K562 (cell line): ENCODE measurements around the gene MLKL. TPM values are rescaled to one million over a fixed set of nuclear protein-coding genes. Genes with fewer than 3 reads are reported as not detected.

Source experiments
- ATF3 ChIP-seq, 2 experiments: fragments of 450-650 bp in 1 of 2; sonication (generic) in 1 of 2; formaldehyde crosslinking in 1 of 2; IDR thresholded peaks in 1 of 2; conservative IDR thresholded peaks in 1 of 2; 2 replicates each; pipeline versions ENCODE4 v1.6.1 to v1.8.1; 2016 to 2023; ENCODE audit warnings: mild to moderate bottlenecking in 2 of 2, moderate library complexity in 2 of 2, inconsistent platforms in 1 of 2, missing genetic modification reagents in 1 of 2
- CHD1 ChIP-seq: fragments of 200-600 bp; sonication (generic); IDR thresholded peaks from one replicate; pipeline ENCODE4 v1.6.1; 2012; ENCODE audit warnings: mild to moderate bottlenecking, moderate library complexity, low read length, inconsistent platforms
- FOSL1 ChIP-seq: fragments of 200-800 bp; sonication (Bioruptor generic); conservative IDR thresholded peaks from 2 replicates; pipeline ENCODE4 v1.6.1; 2016; ENCODE audit warnings: missing genetic modification characterization, missing compliant biosample characterization
- GTF2F1 ChIP-seq: IDR thresholded peaks from 2 replicates; pipeline ENCODE4 v1.6.1; 2011; ENCODE audit warnings: low read depth, low read length, improper control_type of control experiment
- HDAC1 ChIP-seq, 2 experiments: fragments of 450-650 bp; IDR thresholded peaks; 2 replicates each; pipeline ENCODE4 v1.6.1; 2016 to 2017; ENCODE audit warnings: inconsistent platforms in 1 of 2, mild to moderate bottlenecking in 1 of 2, moderate library complexity in 1 of 2
- HDAC8 ChIP-seq: fragments of 450-650 bp; IDR thresholded peaks from 2 replicates; pipeline ENCODE4 v1.6.1; 2016; ENCODE audit warnings: mild to moderate bottlenecking, missing genetic modification characterization, moderate library complexity, missing compliant biosample characterization
- HOXB6 ChIP-seq: fragments of 250-450 bp; sonication (Bioruptor Pico); IDR thresholded peaks from 2 replicates; pipeline ENCODE4 v1.5.1; 2022; ENCODE audit warnings: mild to moderate bottlenecking, borderline replicate concordance
- MEIS2 ChIP-seq: fragments of 450-650 bp; IDR thresholded peaks from 2 replicates; pipeline ENCODE4 v1.6.1; 2014; ENCODE audit warnings: mild to moderate bottlenecking; ENCODE audit not compliant: partially characterized antibody
- MXI1 ChIP-seq: IDR thresholded peaks from 2 replicates; pipeline ENCODE4 v1.6.1; 2011; ENCODE audit warnings: low read depth, mild to moderate bottlenecking, improper control_type of control experiment, low read length
- NFRKB ChIP-seq: fragments of 450-650 bp; IDR thresholded peaks from 2 replicates; pipeline ENCODE4 v1.6.1; 2016; ENCODE audit warnings: low read depth
- NRF1 ChIP-seq, 2 experiments: fragments of 450-650 bp; IDR thresholded peaks in 1 of 2; conservative IDR thresholded peaks in 1 of 2; 2 replicates each; pipeline ENCODE4 v1.6.1; 2014; ENCODE audit warnings: mild to moderate bottlenecking in 2 of 2
- POLR2AphosphoS2 ChIP-seq: IDR thresholded peaks from 2 replicates; pipeline ENCODE4 v1.6.1; 2012; ENCODE audit warnings: low read length, improper control_type of control experiment
- POLR2AphosphoS5 ChIP-seq: IDR thresholded peaks from 2 replicates; pipeline ENCODE4 v1.6.1; 2011; ENCODE audit warnings: mild to moderate bottlenecking, low read depth, low read length, moderate library complexity; ENCODE audit not compliant: control insufficient read depth, insufficient read depth
- PREB ChIP-seq: sonication (generic); formaldehyde crosslinking; IDR thresholded peaks from 2 replicates; pipeline ENCODE4 v1.8.1; 2023; ENCODE audit warnings: mild to moderate bottlenecking, missing genetic modification reagents
- SRSF7 ChIP-seq: fragments of 200-400 bp; formaldehyde crosslinking; optimal IDR thresholded peaks from 2 replicates; pipeline ENCODE3; 2017; ENCODE audit warnings: mild to moderate bottlenecking, low read depth, low read length
- ZKSCAN8 ChIP-seq: fragments of 200-800 bp; sonication (Bioruptor generic); IDR thresholded peaks from 2 replicates; pipeline ENCODE4 v1.6.1; 2016; ENCODE audit warnings: missing genetic modification characterization, missing compliant biosample characterization
- ZNF121 ChIP-seq: sonication (generic); formaldehyde crosslinking; conservative IDR thresholded peaks from 2 replicates; pipeline ENCODE4 v1.8.0; 2022; ENCODE audit warnings: missing genetic modification reagents
- ZNF274 ChIP-seq: IDR thresholded peaks from 2 replicates; pipeline ENCODE4 v1.6.1; 2011; ENCODE audit warnings: low read depth, mild to moderate bottlenecking, low read length, moderate library complexity, borderline replicate concordance
- ZNF561 ChIP-seq: fragments of 450-650 bp; formaldehyde crosslinking; conservative IDR thresholded peaks from 2 replicates; pipeline ENCODE4 v1.4.0; 2020; ENCODE audit warnings: mild to moderate bottlenecking, moderate library complexity
- polyA plus RNA-seq, 8 experiments: library from polyadenylated mRNA; depleted of rRNA in 4 of 8; stranded (reverse) in 5 of 8; unstranded in 3 of 8; fragments of >200 nt; fragmentation: Nextera tagmentation in 2 of 8; fragmentation: Illumina TruSeq in 1 of 8; extraction: Ambion mirVana in 2 of 8; extraction: Trizol in 1 of 8; gene quantifications; 2 replicates each; pipeline versions ENCODE4 v1.2.1 to v1.2.3, GENCODE V29; 2011 to 2014; ENCODE audit warnings: inconsistent platforms in 1 of 8, missing spikeins in 1 of 8
- total RNA-seq, 7 experiments: library from RNA; depleted of rRNA in 6 of 7; stranded (reverse); fragments of >200 nt in 6 of 7; fragmentation: Illumina TruSeq in 2 of 7; extraction: Trizol in 2 of 7; gene quantifications; 2 replicates each; pipeline versions ENCODE4 v1.2.1 to v1.2.3, GENCODE V29; 2011 to 2021; ENCODE audit warnings: low replicate concordance in 1 of 7
- TF ChIP-seq, protein P1 (sequence below): fragments of 200-800 bp; sonication (Bioruptor generic); IDR thresholded peaks from 2 replicates; pipeline ENCODE4 v1.6.1; 2017; ENCODE audit warnings: missing genetic modification characterization, missing compliant biosample characterization
- TF ChIP-seq, protein P2 (sequence below), 2 experiments: fragments of 200-800 bp in 1 of 2; sonication (Bioruptor generic) in 1 of 2; sonication (generic) in 1 of 2; formaldehyde crosslinking in 1 of 2; IDR thresholded peaks in 1 of 2; conservative IDR thresholded peaks in 1 of 2; 2 replicates each; pipeline versions ENCODE4 v1.5.0 to v1.6.1; 2016 to 2020; ENCODE audit warnings: missing compliant biosample characterization in 1 of 2, missing genetic modification characterization in 1 of 2, missing genetic modification reagents in 1 of 2

MLKL gene
- total and polyA plus RNA-seq, 9 of the 15 experiments (the other 6 are each of a cell fraction or from before 2014, with no cell fraction given), result 1.6 to 6.1 (median 4.8) TPM

GRCh38 chr16:74695450-74696422, 4.9 kb downstream of the MLKL start (continued):
- TF ChIP-seq, protein P1, sequence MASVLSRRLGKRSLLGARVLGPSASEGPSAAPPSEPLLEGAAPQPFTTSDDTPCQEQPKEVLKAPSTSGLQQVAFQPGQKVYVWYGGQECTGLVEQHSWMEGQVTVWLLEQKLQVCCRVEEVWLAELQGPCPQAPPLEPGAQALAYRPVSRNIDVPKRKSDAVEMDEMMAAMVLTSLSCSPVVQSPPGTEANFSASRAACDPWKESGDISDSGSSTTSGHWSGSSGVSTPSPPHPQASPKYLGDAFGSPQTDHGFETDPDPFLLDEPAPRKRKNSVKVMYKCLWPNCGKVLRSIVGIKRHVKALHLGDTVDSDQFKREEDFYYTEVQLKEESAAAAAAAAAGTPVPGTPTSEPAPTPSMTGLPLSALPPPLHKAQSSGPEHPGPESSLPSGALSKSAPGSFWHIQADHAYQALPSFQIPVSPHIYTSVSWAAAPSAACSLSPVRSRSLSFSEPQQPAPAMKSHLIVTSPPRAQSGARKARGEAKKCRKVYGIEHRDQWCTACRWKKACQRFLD (CRISPR knock-in tag), result 0 out of 2 replicates have a peak, but pooled peaks have one; percentile 22
- TF ChIP-seq ATF3 (IDR thresholded peaks at IDR 0.05), result no peak
- TF ChIP-seq ATF3 (CRISPR knock-in tag; conservative IDR thresholded peaks at IDR 0.05), result no peak
- no peak for TF ChIP-seq CHD1
- no peak for TF ChIP-seq POLR2AphosphoS2
- no peak for TF ChIP-seq ZNF274
- TF ChIP-seq ZNF561 (CRISPR knock-in tag), result no peak
- TF ChIP-seq ZKSCAN8 (CRISPR knock-in tag), result no peak
- TF ChIP-seq GTF2F1, result no peak
- no peak for TF ChIP-seq PREB (CRISPR knock-in tag)
- no peak for TF ChIP-seq MXI1
- no peak for TF ChIP-seq SRSF7
- TF ChIP-seq FOSL1 (tag), result no peak
- TF ChIP-seq ZNF121 (CRISPR knock-in tag), result no peak
- TF ChIP-seq MEIS2, result no peak
- TF ChIP-seq, protein P2, sequence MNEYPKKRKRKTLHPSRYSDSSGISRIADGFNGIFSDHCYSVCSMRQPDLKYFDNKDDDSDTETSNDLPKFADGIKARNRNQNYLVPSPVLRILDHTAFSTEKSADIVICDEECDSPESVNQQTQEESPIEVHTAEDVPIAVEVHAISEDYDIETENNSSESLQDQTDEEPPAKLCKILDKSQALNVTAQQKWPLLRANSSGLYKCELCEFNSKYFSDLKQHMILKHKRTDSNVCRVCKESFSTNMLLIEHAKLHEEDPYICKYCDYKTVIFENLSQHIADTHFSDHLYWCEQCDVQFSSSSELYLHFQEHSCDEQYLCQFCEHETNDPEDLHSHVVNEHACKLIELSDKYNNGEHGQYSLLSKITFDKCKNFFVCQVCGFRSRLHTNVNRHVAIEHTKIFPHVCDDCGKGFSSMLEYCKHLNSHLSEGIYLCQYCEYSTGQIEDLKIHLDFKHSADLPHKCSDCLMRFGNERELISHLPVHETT (CRISPR knock-in tag; conservative IDR thresholded peaks at IDR 0.05 in 1 of 2, IDR thresholded peaks at IDR 0.05 in 1 of 2), result no peak
- no peak for TF ChIP-seq HDAC8 (tag)
- no peak for TF ChIP-seq HDAC1 (IDR thresholded peaks at IDR 0.05)
- peak; percentile 70 to 72 for TF ChIP-seq NRF1 (conservative IDR thresholded peaks at IDR 0.05 in 1 of 2, IDR thresholded peaks at IDR 0.05 in 1 of 2)
- TF ChIP-seq NFRKB, result no peak
- no peak for TF ChIP-seq HOXB6 (CRISPR knock-in tag)
- TF ChIP-seq POLR2AphosphoS5, result peak; percentile 55
